HepG2 (cell line): Measurements from ENCODE around the gene PGLYRP4. TPM values are rescaled to one million over a fixed set of nuclear protein-coding genes. Genes with fewer than 3 reads are reported as not detected.

Experiments
- ATAC-seq: fragments of 200-7000 bp; cut with Tn5 transposase; 3 replicates; pipeline ENCODE4 v1.9.1; 2020; ENCODE audit warnings: mild to moderate bottlenecking, moderate library complexity
- BruUV-seq: library from RNA; stranded (reverse); fragments of 400-500 nt; replicated peaks from 2 replicates; lab custom pipeline; 2021; lab: Mats Ljungman, UMichigan
- CTCF ChIA-PET: fragments of 300-600 bp; formaldehyde crosslinking; extraction: SDS; loops from one replicate; lab custom pipeline; 2021; ENCODE audit warnings: low total read pairs, inconsistent platforms, low intra/inter-chr PET ratio; lab: Yijun Ruan, JAX
- POLR2A ChIA-PET: fragments of 350-600 bp; sonication (Branson Sonifier 250); formaldehyde crosslinking; loops from one replicate; lab custom pipeline; 2020; ENCODE audit warnings: antibody characterized with exemption, inconsistent platforms; lab: Yijun Ruan, JAX
- DNase-seq: peaks from one replicate; pipeline ENCODE4 v3.0.0-alpha.2; 2015; ENCODE audit warnings: low spot score
- FAIRE-seq: peaks from 3 replicates; lab custom pipeline; 2011; peaks lifted over from hg19 to GRCh38; lab: Jason Lieb, UNC
- H2AFZ ChIP-seq: one replicate; pipeline ENCODE4 v1.6.1; 2011; ENCODE audit warnings: low read length, inconsistent platforms
- H3K27ac ChIP-seq: fragments of 300-600 bp; 3 replicates; pipeline ENCODE4 v1.8.0; 2011; ENCODE audit warnings: mixed run types, mild to moderate bottlenecking, mixed read lengths, low read length, inconsistent platforms; ENCODE audit not compliant: insufficient read depth; ENCODE audit errors: extremely low read length
- H3K27me3 ChIP-seq, 2 experiments: fragments of 200-600 bp in 1 of 2; 2 replicates in 1 of 2; 3 replicates in 1 of 2; pipeline versions ENCODE4 v1.6.0 to v1.8.0; 2011; ENCODE audit warnings: low read length in 2 of 2, mild to moderate bottlenecking in 2 of 2, moderate library complexity in 2 of 2, inconsistent platforms in 1 of 2; ENCODE audit not compliant: insufficient read depth in 2 of 2, control insufficient read depth in 1 of 2
- H3K36me3 ChIP-seq, 2 experiments: fragments of 200-600 bp in 1 of 2; replicated peaks in 1 of 2; 2 replicates in 1 of 2; 3 replicates in 1 of 2; pipeline versions ENCODE4 v1.5.1 to v1.8.0; 2011; ENCODE audit warnings: low read length in 2 of 2, inconsistent platforms in 1 of 2; ENCODE audit not compliant: insufficient read depth in 2 of 2, control insufficient read depth in 1 of 2
- H3K4me1 ChIP-seq: 2 replicates; pipeline ENCODE4 v1.5.1; 2012; ENCODE audit warnings: low read length, inconsistent platforms; ENCODE audit not compliant: insufficient read depth
- H3K4me2 ChIP-seq: 2 replicates; pipeline ENCODE4 v1.6.0; 2011; ENCODE audit warnings: low read depth, low read length, inconsistent platforms
- H3K4me3 ChIP-seq, 3 experiments: fragments of 200-600 bp in 1 of 3; sonication (generic), shearing (Covaris generic) in 1 of 3; replicated peaks in 1 of 3; 2 replicates each; pipeline ENCODE4 v1.5.1; 2011 to 2016; ENCODE audit warnings: low read length in 3 of 3, inconsistent platforms in 2 of 3, low read depth in 2 of 3, mild to moderate bottlenecking in 2 of 3, control low read depth in 1 of 3, mixed read lengths in 1 of 3; ENCODE audit not compliant: insufficient read depth in 1 of 3
- H3K79me2 ChIP-seq: one replicate; pipeline ENCODE4 v1.6.1; 2011; ENCODE audit warnings: low read length, inconsistent platforms; ENCODE audit not compliant: insufficient read depth
- H3K9ac ChIP-seq: 2 replicates; pipeline ENCODE4 v1.6.0; 2011; ENCODE audit warnings: mild to moderate bottlenecking, low read depth, low read length, inconsistent platforms; ENCODE audit not compliant: insufficient read depth
- H3K9me3 ChIP-seq: 2 replicates; pipeline ENCODE4 v1.5.1; 2012; ENCODE audit warnings: mild to moderate bottlenecking, low read length
- H4K20me1 ChIP-seq: 2 replicates; pipeline ENCODE4 v1.6.0; 2011; ENCODE audit warnings: inconsistent platforms, mild to moderate bottlenecking, low read length, moderate library complexity; ENCODE audit not compliant: insufficient read depth
- BORCS8-MEF2B ChIP-seq: sonication (generic); formaldehyde crosslinking; IDR thresholded peaks from 2 replicates; pipeline ENCODE4 v1.8.0; 2022; ENCODE audit warnings: mild to moderate bottlenecking, missing genetic modification reagents
- CREB1 ChIP-seq, 2 experiments: fragments of 450-650 bp in 1 of 2; IDR thresholded peaks; 2 replicates each; pipeline ENCODE4 v1.6.1; 2016 to 2017; ENCODE audit warnings: control low read depth in 1 of 2, mild to moderate bottlenecking in 1 of 2, missing compliant biosample characterization in 1 of 2, missing genetic modification characterization in 1 of 2
- KLF15 ChIP-seq: sonication (generic); formaldehyde crosslinking; IDR thresholded peaks from 2 replicates; pipeline ENCODE4 v1.8.1; 2023; ENCODE audit warnings: borderline replicate concordance, mild to moderate bottlenecking, inconsistent platforms, missing genetic modification reagents, mixed read lengths
- PHB2 ChIP-seq: fragments of 450-650 bp; IDR thresholded peaks from 2 replicates; pipeline ENCODE4 v1.6.1; 2018; ENCODE audit not compliant: partially characterized antibody
- ZBTB34 ChIP-seq: sonication (generic); formaldehyde crosslinking; IDR thresholded peaks from 2 replicates; pipeline ENCODE4 v1.8.0; 2022; ENCODE audit warnings: mild to moderate bottlenecking, missing genetic modification reagents
- ZBTB39 ChIP-seq: sonication (generic); formaldehyde crosslinking; IDR thresholded peaks from 2 replicates; pipeline ENCODE4 v1.5.0; 2020; ENCODE audit warnings: missing genetic modification reagents
- ZMYM4 ChIP-seq: sonication (generic); formaldehyde crosslinking; IDR thresholded peaks from 2 replicates; pipeline ENCODE4 v1.8.1; 2023; ENCODE audit warnings: mild to moderate bottlenecking, missing genetic modification reagents
- WGBS: methylation state at CpG from one replicate; pipeline ENCODE4 v1.1.6; 2017; ENCODE audit warnings: low lambda C conversion rate; 5-methylcytosine and 5-hydroxymethylcytosine counted together
- in situ Hi-C: cut with HindIII; loops from 2 replicates; pipeline ENCODE4 v1.10.0; 2017; ENCODE audit warnings: low pct_unique_long_range_greater_than_20kb; ENCODE audit not compliant: extremely low pct_ligation_motif_present
- intact Hi-C: fragments of 100-400 bp; cut with micrococcal nuclease; formaldehyde crosslinking; loops from one replicate; pipeline ENCODE4 v1.10.0; 2022; ENCODE audit not compliant: unreplicated experiment
- polyA plus RNA-seq, 8 experiments: library from polyadenylated mRNA; depleted of rRNA in 3 of 8; stranded (reverse) in 7 of 8; unstranded in 1 of 8; fragments of >200 nt; fragmentation: Illumina TruSeq in 4 of 8; extraction: Trizol in 4 of 8; gene quantifications; 2 replicates each; pipeline versions ENCODE4 v1.2.1 to v1.2.3, GENCODE V29; 2011 to 2016; ENCODE audit warnings: low read depth in 4 of 8, missing spikeins in 1 of 8, mixed read lengths in 1 of 8; ENCODE audit not compliant: insufficient read depth in 1 of 8
- total RNA-seq, 5 experiments: library from RNA; depleted of rRNA; stranded (reverse); fragments of >200 nt; fragmentation: Illumina TruSeq; extraction: Trizol; gene quantifications; 2 replicates each; pipeline ENCODE4 v1.2.3, GENCODE V29; 2016; ENCODE audit warnings: low read depth in 1 of 5
- TF ChIP-seq, protein P1 (sequence below): sonication (generic); formaldehyde crosslinking; IDR thresholded peaks from 2 replicates; pipeline ENCODE4 v1.5.0; 2020; ENCODE audit warnings: mild to moderate bottlenecking, missing genetic modification reagents

Gene PGLYRP4
- total and polyA plus RNA-seq, 2 of the 13 experiments (the other 11 are each of a cell fraction or from before 2014, with no cell fraction given) = not detected

GRCh38 chr1:153337980-153338853 lies 10.4 kb downstream of the PGLYRP4 start:
- H2AFZ ChIP-seq = no peak overlapping the region
- H4K20me1 ChIP-seq = no peaks in the 10 kb centered on the region
- H3K9ac ChIP-seq = no peak overlapping the region
- POLR2A ChIA-PET = no interaction called here
- no peak overlapping the region for H3K4me2 ChIP-seq
- no peaks in the 10 kb centered on the region for H3K9me3 ChIP-seq
- H3K4me3 ChIP-seq = no peak overlapping the region
- BruUV-seq = no TSS peak
- WGBS = 24% methylated on average over 8 of the region's 8 CpGs
- no peak; the same call in 2 of the 3 replicates for ATAC-seq
- no peak overlapping the region for H3K27ac ChIP-seq
- DNase-seq = no peak
- H3K27me3 ChIP-seq = no peaks in the 10 kb centered on the region; a peak in 1 of 5 replicates
- CTCF ChIA-PET = no interaction called here
- TF ChIP-seq ZBTB34 = no peak
- no peak for TF ChIP-seq ZBTB39 (CRISPR knock-in tag)
- no peak for TF ChIP-seq ZMYM4 (CRISPR knock-in tag)
- no peak for TF ChIP-seq CREB1 (IDR thresholded peaks at IDR 0.05)
- TF ChIP-seq CREB1 (CRISPR knock-in tag; IDR thresholded peaks at IDR 0.05) = no peak
- no peak for TF ChIP-seq KLF15 (CRISPR knock-in tag)
- TF ChIP-seq, protein P1, sequence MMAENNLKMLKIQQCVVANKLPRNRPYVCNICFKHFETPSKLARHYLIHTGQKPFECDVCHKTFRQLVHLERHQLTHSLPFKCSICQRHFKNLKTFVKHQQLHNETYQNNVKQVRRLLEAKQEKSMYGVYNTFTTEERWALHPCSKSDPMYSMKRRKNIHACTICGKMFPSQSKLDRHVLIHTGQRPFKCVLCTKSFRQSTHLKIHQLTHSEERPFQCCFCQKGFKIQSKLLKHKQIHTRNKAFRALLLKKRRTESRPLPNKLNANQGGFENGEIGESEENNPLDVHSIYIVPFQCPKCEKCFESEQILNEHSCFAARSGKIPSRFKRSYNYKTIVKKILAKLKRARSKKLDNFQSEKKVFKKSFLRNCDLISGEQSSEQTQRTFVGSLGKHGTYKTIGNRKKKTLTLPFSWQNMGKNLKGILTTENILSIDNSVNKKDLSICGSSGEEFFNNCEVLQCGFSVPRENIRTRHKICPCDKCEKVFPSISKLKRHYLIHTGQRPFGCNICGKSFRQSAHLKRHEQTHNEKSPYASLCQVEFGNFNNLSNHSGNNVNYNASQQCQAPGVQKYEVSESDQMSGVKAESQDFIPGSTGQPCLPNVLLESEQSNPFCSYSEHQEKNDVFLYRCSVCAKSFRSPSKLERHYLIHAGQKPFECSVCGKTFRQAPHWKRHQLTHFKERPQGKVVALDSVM (CRISPR knock-in tag) = no peak
- no peak for TF ChIP-seq PHB2
- no peak for TF ChIP-seq BORCS8-MEF2B (CRISPR knock-in tag)
- TF ChIP-seq, all 625 proteins: peak for 0
- in situ Hi-C loops = no loop called here
- no peaks in the 10 kb centered on the region for H3K36me3 ChIP-seq
- no peaks in the 10 kb centered on the region for H3K4me1 ChIP-seq
- FAIRE-seq = no peak
- intact Hi-C loops = loop anchor here (10.0 kb wide), 1 partner anchor 57 kb away; the partner anchor contains the start of gene S100A8
- H3K79me2 ChIP-seq = no peaks in the 10 kb centered on the region
